GM12873 (cell line): ENCODE measurements around the gene MIEF2.

Experiments
- CTCF ChIP-seq: IDR thresholded peaks from 2 replicates; pipeline ENCODE4 v1.5.1; 2012; ENCODE audit warnings: low read depth, mild to moderate bottlenecking, moderate library complexity, low read length, control low read depth; ENCODE audit not compliant: insufficient read depth; ENCODE audit errors: missing control alignments

The MIEF2 gene

DNA sequence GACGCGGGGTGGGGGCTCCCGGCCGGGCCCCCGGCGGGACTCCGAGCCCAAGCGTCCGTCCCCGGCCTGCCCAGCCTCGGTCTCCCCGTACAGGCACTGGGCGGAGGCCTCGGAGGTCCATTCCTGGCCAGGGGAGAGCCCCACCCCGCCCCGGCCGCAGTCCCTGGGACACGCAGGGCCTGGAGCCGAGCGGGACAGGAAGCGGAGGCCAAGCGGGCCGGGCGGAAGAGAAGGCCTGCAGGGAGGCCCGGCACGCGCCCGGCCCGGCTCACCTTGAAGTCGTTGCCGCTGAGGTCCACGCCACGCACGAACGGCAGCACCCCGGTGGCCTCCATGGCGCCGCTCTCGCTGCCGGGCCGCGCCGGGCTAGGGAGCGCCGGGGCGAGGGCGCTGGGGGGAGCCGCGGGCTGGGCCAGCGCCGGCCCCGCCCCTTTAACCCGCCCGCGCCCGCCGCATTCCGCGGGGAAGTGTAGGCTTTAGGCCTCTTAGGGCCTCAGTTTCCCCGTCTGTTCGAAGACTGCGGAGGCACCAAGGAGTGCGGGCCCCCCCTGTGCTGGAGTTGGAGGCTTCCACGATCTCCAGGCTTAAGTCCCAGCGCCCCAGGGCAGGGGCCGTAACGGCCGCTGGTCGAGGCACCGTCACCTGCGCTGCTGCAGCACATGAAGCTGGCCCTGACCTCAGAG, 2.0 kb upstream of the MIEF2 start, which contains the start of gene FLII:
Gene FLII, minus strand, starts transcription at position 383 of the 683 bp plus-strand sequence. Its CDS starts 48 bp downstream, at position 335.
- TF ChIP-seq CTCF: no peak

DNA sequence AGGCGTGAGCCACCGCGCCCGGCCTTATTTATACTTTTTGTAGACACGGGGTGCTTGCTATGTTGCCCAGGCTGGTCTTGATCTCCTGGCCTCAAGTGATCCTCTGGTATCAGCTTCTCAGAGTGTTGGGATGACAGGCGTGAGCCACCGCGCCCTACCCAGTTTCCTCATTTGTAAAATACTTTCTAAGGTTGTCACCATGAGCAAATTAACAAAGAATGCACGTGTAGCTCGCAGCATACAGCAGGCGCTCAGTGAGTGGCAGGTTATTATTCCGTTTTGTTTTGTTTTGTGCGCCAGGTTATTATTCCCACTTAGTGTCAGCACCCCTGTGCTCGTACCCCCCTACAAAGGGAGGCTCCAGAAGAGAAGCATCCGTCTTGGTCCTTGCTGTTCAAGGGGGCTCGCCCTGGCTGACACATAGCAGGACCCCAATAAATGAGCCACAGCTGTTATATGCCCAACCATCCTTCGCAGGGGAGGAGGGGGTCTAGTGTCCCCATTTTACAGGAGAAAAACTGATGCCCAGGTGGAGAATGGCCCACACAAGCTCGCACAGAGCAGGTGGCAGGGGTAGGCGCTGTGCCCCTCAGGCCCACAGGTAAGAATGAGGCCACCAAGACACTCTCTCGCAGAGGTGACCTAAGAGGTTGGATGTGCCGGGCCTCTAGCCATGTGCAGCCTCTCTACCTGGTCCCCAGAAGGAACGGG, 686 bp upstream of the MIEF2 start:
- TF ChIP-seq CTCF: no peak

- TF ChIP-seq CTCF: no peak
Measured at GRCh38 chr17:18261146-18261515, 669 bp downstream of the MIEF2 start.

DNA sequence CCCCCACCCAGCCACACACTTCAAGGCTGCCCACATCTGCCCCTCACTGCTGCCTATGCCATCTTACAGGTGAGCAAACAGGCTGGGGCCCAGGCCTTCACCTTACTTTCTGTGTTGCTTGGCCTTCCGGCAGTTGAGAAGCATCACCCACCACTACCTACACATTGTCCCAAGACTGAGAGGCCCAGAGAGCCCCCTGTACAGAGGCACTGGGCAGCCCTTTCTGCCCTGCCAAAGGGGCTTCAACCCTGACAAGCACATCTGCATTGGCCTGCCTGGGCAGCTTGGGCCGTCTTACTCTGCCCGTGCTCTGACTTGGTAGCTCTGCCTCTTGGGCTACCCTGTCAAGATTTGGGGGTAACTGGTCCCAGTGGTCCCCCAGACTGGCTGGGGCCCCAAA, 1.2 kb downstream of the MIEF2 start:
- no peak for TF ChIP-seq CTCF

- TF ChIP-seq CTCF: no peak
Measured at GRCh38 chr17:18262111-18262510, 1.6 kb downstream of the MIEF2 start.

- no peak for TF ChIP-seq CTCF
Measured at GRCh38 chr17:18262641-18263040, 2.2 kb downstream of the MIEF2 start.

DNA sequence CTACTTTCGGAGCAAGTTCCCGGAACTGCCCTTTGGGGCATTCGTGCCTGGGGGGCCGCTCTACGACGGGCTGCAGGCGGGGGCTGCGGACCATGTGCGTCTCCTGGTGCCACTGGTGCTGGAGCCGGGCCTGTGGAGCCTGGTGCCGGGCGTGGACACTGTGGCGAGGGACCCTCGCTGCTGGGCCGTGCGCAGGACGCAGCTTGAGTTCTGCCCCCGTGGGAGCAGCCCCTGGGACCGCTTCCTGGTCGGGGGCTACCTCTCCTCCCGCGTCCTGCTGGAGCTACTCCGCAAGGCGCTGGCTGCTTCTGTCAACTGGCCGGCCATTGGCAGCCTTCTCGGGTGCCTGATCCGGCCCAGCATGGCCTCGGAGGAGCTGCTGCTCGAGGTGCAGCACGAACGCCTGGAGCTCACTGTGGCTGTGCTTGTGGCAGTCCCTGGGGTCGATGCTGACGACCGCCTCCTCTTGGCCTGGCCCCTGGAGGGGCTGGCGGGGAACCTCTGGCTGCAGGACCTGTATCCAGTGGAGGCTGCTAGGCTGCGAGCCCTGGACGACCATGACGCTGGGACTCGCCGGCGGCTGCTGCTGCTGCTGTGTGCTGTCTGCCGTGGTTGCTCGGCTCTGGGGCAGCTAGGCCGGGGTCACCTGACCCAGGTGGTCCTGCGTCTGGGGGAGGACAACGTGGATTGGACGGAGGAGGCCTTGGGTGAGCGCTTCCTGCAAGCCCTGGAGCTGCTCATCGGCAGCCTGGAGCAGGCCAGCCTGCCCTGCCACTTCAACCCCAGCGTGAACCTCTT, 3.6 kb downstream of the MIEF2 start:
- TF ChIP-seq CTCF: no peak
